Measurements from ENCODE around the gene MVD.
"Not testable (repeated sequence)": the region's sequence is repeated elsewhere in the genome, so short reads cannot be mapped to it uniquely, and the experiment has no call there.

The MVD gene

DNA sequence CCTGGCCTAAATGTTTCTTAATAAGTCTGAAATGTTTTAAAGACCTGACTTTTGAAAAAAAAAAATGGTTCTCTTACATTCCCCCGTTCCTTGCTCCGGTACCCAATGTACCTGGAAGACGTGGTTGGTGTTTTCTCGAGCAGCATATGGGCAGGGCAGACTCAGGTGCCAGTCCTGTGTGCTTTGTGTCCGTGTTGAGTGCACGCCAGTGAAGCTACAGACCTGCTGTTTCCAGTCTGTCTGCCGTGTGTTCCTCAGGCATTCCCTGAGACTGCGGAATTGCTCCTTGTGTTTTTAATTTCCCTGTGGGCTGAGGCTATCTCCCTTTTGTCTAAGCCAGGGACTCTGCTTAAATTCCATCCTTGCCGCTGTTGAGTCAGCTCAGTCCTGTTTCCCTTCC is 36.2 kb downstream of the MVD start:
- no peak for DNase-seq (ENCODE audit: low read depth, low spot score)

DNA sequence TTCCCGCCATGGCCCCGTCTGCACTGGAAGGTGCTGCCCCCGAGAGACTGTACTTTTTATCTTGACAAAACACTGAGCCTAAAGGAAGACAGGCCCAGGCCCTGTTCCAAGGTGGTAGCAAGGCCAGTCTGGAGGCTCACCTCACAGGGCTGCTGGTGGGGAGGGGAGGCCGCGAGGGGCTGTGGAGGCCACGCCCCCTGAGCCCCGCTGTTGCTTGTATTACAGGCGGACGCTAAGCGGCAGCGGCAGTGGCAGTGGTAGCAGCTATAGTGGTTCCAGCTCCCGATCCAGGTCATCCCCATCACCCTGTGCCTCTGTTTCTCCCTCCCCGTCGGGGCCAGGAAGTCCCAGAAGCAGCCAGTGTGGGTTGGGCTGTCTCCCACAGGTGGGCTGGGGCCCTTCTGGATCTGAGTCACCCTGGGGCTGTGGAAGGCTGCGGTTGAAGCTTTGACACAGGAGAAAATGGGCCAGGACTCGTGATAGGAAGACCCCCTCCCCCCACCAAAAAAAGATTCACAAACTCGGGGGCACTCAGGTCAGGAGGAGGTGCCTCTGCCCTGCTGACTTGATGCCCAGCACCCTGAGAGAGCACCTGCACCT is 37.8 kb downstream of the MVD start:
- DNase-seq (ENCODE audit: low read depth, low spot score) = no peak

DNA sequence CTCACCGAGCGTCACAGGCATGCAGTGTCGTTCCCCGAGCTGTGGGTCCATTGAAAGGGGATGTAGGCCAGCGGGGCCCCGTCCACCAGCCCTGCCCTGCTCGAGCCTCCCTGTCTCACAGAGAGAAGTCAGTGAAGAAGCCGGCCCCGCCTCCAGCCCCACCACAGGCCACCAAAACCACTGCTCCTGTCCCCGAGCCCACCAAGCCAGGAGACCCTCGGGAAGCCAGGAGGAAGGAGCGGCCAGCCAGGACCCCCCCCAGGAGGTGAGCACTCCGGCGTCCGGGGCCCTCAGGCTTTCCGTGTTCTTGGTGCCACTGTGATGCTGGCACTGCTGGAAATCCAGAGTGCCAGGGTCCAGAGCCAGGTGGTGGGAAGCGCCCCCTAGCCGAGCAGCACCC is 38.4 kb downstream of the MVD start:
- no peak for DNase-seq (ENCODE audit: low read depth, low spot score)

DNA sequence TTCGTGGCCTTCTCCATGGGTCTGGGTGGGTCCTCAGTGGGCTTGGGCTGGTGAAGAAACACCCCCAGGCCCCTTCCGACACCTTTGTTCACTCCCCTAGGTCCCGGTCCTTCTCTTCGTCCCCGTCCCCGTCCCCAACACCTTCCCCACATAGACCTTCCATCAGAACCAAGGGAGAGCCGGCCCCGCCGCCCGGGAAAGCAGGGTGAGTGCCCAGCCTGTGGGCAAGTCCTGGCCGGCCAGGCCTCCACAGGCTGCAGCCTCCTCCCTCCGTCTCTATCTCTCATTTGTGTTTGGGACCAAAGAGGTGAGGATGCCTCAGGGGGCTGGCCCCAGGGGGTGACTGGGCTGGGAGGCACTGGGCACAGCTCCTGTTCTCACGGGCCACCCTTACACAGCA is 39.0 kb downstream of the MVD start:
- DNase-seq (ENCODE audit: low read depth, low spot score) = no peak

DNA sequence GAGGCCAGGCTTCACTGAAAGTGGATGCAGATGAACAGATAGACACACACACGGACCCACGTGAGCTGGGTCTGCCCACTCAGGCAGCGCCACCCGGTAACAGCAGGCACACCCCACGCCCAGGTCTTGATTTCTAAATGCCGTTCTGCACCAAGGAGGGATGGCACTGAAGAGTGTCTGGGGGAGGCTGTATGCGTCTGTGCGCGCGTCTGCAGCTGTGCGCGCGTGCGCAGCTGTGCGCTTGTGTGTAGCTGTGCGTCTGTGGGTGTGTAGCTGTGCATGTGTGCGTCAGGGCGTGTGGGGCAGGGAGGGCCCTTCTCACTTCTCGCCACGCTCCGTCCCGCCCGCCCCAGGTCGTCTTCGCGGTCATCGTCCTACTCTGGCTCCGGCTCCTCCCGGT is 40.0 kb downstream of the MVD start:
- no peak for DNase-seq (ENCODE audit: low read depth, low spot score)

DNA sequence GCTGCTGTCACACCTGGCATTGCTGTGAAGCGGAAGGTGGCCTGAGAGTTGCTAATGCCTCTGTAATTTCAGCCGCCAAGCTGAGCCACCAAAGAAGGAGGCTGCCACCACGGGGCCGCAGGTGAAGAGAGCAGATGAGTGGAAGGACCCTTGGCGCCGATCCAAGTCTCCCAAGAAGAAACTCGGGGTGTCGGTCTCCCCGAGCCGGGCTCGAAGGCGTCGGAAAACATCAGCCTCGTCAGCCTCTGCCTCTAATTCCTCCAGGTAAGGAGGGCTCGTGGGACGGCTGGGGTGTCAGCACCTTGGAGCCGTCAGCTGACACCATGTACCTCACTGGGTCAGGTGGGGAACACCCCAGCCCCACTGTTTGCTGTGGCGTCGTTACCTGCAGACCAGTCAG is 40.8 kb downstream of the MVD start:
- no peak for DNase-seq (ENCODE audit: low read depth, low spot score)

DNA sequence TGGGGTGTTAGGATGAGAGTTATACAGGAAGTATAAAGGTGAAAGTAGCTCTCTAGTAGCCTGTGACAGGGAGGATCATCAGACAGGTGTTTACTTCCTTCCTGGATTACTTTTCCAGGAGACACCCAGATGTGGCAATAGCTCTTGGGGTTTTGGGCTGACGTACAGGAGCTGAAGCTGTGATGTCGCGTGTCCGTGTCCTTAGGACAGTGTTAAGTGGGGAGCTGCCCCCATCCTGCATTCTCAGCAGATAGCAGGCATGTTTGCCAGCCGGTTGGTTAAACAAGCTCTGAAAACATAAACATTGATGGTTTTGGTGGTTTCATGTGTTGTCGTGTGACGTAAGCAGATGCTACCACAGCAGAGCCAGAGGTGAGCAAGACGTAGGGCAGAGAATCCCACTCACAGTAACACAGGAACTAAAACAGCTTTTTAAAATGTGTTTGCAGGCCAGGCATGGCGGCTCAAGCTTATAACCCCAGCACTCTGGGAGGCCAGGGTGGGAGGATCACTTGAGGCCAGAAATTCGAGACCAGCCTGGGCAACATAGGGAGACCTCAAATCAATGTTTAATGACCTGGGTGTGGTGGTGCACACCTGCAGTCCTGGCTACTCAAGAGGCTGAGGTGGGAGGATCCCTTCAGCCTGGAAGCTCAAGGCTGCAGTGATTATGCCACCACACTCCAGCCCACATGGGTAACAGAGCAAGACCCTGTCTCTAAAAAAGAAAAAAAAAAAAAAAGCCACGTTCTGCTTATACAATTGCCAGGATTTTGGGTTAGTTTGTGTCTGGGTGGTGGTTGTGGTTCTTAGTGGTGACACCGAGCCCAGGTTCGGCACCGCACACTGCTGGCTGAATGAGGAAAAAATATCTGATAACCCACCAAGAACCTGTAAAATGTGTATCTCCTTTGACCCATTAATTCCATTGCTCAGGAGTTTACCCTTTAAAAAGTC is 42.8 kb downstream of the MVD start:
- no peak for DNase-seq (ENCODE audit: low read depth, low spot score)

DNA sequence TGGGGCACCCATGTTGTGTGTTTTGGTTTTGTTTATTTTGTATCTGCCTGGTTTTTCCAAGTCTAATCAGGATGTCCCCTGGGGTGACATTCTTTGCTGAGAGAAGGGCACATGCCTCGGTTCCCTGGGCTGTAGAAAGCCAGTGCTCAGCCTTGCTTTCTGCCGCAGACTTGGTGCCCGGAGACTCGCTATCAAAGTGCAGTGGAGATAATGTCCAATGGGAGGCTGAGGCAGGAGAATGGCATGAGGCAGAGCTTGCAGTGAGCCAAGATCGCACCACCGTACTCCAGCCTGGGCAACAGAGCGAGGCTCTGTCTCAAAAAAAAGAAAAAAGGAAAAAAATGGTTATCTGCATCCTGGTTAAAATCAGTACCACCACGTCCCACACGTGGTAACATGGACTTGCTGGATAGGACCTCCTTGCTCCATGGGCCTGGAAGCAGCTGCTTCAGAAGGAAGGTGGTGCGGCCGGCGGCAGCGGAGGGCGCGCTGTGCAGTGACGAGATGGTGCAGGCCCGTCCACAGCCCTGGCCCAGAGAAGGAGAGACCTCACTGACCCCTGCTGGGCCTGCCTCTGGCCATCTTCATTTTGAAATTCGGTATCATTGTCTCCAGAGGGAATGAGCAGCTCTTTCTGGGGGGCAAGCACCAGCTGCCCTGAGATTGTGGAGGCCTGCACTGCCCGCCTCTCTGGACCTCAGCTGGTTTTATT is 43.8 kb downstream of the MVD start:
- DNase-seq (ENCODE audit: low read depth, low spot score) = no peak

DNA sequence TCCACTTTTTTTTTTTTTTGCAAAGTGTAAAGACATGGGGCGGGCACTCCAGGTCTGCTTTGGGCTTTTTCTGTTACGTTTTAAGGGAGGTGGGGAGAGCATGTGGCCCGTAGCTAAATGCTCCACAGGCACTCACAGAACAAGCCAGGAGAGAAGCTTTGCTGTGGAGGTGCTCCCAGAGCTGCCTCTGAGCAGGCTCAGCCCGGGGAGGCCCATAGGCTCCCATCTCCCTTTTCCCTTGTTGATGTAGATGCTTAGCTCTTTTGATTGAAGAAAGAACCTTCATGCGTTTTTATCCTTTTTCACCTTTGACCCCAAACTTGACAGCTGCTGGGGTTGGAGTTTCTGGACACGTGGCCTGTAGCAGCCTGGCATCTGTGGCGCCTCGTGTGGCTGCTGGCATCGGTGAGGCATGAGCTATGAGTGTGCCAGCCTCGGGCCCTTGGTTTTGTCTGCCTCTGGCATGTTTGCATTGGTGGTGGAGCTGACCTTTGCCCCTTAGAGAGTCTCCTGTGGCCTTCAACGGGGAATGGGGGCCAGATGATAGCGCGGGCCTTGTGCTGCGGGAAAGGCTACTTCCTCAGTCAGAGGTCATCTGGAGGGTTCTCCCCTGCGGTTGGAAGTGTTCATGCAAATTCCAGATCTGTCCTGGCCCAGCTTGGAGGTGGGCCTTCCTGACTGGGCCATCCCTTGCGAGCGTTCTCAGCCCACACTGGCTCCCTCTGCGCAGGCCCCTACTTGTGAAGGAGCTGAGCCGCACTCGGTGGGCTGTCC is 44.5 kb downstream of the MVD start:
- DNase-seq (ENCODE audit: low read depth, low spot score) = no peak

DNA sequence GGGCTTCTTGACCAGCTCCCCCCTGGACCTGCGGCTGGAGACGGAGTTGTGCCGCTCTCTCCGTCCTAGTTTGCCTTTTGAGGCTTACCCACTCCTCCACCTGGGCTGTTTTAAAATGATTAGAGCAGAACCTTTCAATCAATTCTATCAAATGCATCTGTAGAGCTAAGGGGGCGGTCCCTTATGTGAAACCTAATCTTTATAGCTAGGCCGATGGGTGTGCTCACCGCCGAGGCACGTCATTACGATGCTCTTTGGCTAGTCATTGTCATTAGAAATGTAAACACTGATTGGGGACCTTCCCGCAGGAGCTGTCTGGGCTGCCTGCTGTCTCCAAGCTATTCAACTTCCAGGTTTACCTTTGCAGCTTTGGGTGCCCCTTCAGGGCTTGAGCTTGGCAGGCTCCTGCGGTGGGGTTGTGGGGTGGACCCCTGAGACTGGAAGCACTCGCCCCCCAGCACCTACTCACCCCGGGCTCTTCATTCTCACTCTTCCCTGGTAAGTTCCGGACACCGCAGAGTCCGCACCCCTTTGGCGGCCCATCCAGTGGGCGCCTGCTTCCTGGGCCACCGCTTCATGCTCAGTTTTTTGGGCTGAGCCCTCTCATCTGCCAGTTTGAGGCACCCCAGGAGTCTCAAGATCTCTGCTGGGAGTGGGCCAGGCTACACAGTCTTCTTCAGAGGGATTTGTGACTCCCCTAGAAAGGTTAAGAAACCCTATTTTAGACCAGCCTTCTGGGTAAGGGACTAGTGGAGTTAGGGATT is 45.4 kb downstream of the MVD start:
- DNase-seq (ENCODE audit: low read depth, low spot score) = no peak

DNA sequence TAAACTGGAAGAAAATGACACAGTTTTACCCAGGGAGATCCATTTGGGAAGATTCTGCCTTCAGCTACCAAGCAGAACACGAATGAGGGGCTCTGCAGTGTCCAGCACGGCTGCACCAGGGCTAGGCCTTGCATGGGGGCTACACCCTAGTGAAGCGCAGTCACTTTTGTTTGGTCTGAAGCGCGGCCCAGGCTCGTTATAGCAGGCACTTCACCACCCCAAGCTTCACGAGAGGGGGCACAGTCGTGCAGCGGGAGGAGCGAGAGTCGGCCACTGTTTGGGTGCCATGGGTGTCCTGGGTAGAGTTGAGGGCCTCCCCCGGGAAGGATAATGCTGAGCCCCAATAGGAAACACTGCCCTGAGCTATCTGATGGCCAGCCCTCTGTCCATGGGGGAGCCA is 46.2 kb downstream of the MVD start:
- DNase-seq (ENCODE audit: low read depth, low spot score) = no peak

DNA sequence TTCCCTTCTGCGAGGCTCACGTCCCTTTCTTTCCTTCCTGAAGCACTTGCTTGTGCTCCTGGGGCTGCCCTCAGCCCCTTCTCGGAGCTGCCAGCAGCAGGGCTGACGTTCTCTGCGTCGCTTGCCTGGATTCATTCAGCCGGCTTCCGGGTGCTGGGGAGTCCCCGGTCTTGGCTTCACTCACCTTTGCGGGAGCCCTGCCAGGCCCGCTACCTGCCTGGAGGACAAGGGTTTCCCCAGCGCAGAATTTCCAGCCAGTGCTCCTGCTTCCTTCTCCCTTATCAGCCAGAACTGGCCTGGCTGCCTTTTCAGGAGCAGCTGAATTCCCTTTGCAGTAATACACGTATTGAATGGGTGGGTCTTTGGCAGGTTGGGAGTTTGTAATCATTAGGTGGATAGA is 46.6 kb downstream of the MVD start:
- DNase-seq (ENCODE audit: low read depth, low spot score) = no peak

DNA sequence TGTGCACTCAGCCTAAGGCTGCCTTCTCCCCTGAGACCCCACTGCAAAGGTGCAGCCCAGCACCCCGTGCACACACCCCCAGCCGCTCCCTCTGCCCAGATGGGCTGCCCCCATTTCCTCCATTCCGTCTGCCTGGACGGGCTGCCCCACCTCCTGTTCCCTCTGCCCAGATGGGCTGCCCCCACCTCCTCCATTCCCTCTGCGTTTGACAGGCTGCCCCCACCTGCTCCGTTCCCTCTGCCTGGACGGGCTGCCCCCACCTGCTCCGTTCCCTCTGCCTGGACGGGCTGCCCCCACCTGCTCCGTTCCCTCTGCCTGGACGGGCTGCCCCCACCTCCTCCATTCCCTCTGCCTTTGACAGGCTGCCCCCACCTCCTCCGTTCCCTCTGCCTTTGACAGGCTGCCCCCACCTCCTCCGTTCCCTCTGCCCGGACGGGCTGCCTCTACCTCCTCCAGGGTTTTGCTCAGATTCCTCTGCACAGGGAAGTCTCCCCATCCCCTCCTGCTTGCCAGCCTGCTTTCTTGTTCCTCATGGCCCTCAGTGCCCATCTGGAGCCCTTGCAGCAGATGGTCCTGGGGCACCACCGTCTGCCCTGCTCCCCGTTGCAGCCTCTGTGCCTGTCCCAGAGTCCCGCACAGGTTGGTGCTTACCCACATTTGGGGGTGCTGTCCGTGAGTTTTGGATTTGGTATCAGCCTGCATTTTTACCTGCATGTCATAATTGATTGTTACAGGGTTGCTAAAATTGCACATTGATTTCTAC is 47.9 kb downstream of the MVD start:
- DNase-seq (ENCODE audit: low read depth, low spot score) = no peak

DNA sequence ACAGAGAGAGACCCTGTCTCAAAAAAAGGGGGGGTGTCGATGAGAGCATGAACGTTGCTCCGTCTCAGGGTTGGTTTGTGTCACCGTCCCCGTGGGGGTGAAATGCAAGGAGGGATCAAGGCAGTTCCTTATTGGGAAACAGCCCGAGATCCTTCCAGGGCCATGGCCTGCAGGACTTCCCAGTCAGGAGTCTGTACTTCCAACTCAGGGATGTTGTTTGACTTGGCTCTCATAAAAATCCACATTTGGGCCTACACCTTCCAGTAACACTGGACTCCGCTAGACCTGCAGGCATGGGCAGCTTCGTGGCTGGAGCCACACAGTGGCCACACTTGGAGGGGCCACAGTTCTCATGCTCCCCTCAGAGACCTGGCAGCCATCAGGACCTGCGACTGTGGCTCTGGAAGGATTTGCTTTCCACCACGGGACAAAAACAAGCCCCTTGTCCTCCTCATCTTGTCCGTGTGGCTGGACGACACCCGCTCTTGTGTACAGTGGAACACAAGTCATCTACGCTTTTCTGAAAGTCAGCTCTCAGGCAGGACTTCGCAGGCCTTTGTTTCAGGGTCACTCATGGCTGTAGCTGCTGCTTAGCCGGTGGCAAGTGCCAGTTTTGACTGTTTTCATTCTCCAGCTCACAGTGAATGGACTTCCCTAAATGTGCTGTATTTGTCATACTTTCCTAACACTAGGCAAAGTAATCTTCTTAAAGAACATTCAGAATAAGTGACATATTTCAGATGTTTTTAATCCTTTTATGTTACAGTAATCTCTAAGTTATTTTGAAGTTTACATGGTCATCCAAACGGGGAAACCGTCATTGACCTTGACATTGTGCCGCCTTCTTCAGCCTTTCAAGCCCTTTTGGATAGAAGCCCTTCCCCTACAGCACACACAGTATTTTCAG is 48.7 kb downstream of the MVD start:
- no peak for DNase-seq (ENCODE audit: low read depth, low spot score)

DNA sequence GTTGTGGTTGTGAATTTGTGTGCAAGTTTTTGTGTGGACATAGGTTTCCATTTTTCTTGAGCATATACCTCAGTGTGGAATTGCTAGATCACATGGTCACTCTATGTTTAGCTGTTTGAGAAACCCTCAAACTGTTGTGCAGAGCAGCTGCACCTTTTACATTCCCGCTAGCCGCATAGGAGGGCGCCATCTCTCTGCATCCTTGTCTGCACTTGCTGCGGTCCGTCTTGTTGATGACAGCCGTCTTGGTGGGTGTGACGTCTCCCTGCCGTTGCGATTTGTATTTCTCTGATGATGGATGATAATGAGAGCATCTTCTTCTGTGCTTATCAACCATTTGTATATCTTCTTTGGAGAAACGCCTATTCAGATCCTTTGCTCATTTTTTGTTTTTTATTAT is 49.6 kb downstream of the MVD start:
- no peak for DNase-seq (ENCODE audit: low read depth, low spot score)

DNA sequence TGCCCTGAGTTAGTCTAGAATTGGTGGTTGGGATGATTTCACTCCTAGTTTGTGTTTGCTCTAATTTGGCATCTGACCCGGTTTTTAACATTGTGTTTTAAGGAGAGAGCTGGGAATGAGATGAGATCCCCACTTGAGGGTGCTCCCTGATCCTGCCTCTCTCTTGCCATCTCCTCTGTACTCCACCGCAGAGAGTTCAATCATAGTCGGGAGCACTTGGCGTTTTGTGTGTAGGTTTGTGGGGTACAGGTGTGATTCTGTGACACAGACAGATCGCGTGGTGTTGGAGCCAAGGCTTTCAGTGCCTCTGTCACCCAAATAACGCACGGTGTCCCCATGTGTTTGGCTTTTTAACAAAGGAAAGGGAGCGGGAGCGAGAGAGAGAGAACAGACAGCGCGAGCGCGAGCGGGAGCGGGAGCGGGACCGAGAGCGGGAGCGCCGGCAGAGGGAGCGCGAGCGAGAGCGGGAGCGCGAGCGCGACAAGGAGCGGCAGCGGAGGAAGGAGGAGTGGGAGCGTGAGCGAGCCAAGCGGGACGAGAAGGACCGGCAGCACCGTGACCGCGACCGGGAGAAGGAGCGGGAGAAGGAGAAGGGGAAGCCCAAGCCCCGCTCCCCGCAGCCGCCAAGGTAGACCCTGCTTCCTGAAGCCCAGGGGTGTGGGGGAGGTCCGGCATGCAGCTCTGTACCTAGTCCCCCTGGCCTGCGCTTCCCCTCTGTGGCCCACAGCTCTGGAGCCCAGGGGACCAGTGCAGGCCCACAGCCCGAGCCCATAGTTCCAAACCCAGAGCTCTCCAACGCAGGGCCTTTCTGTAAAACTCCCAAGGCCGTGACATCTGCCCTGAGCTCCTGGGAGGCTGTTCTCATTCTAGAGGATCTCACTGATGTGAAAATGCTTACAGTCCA is 51.7 kb downstream of the MVD start:
- no peak for DNase-seq (ENCODE audit: low read depth, low spot score)

DNA sequence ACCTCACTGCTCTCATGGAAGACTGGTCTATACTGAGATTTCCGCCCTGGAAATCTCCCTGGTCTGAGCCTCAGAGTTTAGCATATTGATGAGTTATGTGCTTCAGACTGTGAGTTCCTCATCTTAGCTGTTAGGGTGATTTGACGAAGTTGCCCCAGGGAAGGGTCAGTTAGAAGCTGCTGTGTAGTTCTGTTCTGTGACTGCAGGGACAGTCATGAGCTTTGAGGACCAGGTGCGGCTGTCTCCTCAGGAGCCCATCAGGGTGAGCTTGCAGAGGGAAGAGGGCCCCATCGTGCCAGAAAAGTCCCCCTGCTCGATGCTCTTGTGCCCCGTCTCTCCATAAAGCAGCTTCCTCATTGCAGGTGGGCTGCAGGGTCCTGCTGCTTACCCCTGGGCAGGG is 52.8 kb downstream of the MVD start:
- no peak for DNase-seq (ENCODE audit: low read depth, low spot score)

DNA sequence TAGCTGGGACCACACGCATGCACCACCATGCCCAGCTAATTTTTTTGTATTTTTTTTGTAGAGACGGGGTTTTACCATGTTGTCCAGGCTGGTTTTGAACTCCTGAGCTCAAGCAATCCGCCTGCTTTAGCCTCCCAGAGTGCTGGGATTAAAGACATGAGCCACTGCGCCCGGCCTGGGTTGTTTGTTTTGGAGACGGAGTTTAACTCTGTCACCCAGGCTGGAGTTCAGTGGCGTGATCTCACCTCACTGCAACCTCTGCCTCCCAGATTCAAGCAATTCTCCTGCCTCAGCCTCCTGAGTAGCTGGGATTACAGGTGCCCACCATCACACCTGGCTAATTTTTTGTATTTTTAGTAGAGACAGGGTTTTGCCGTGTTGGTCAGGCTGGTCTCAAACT is 53.5 kb downstream of the MVD start:
- not testable (repeated sequence) for DNase-seq (ENCODE audit: low read depth, low spot score)

All from activated naive CD8-positive, alpha-beta T cell treated with anti-CD3 and anti-CD28 coated beads, Interleukin-2, amount 50 U/mL, for 16 hours (primary cell).